GM12878 (cell line): ENCODE measurements around the gene DSG2. TPM values are rescaled to one million over a fixed set of nuclear protein-coding genes. Genes with fewer than 3 reads are reported as not detected.
A peak's percentile ranks its signal among the peaks of the same experiment; 100 is the strongest.

Source experiments
- ATAC-seq: fragments of 200-7000 bp; cut with Tn5 transposase; 3 replicates; pipeline ENCODE4 v1.9.1; 2020; ENCODE audit warnings: mild to moderate bottlenecking, moderate library complexity
- BruUV-seq: library from RNA; stranded (reverse); fragments of 400-500 nt; replicated peaks from 2 replicates; lab custom pipeline; 2021; lab: Mats Ljungman, UMichigan
- CTCF ChIA-PET: fragments of 300-600 bp; sonication (Branson Sonifier 250); formaldehyde crosslinking; extraction: SDS; loops from one replicate; lab custom pipeline; 2021; ENCODE audit warnings: inconsistent platforms; lab: Yijun Ruan, JAX
- POLR2A ChIA-PET: fragments of 350-600 bp; formaldehyde crosslinking; extraction: SDS; loops from one replicate; lab custom pipeline; 2021; ENCODE audit warnings: inconsistent platforms; lab: Charles Lee
- RAD21 ChIA-PET: fragments of 300-600 bp; sonication (Branson Sonifier 250); formaldehyde crosslinking; loops from one replicate; lab custom pipeline; 2023; ENCODE audit warnings: antibody characterized with exemption; ENCODE audit not compliant: unreplicated experiment; lab: Charles Lee
- SMC1A ChIA-PET: fragments of 300-600 bp; sonication (Branson Sonifier 250); formaldehyde crosslinking; loops from one replicate; lab custom pipeline; 2023; ENCODE audit not compliant: unreplicated experiment, uncharacterized antibody; lab: Charles Lee
- DNase-seq: peaks from one replicate; pipeline ENCODE4 v3.0.0-alpha.2; 2011; ENCODE audit warnings: low read depth, low spot score
- FAIRE-seq: peaks from 3 replicates; lab custom pipeline; 2011; peaks lifted over from hg19 to GRCh38; lab: Jason Lieb, UNC
- H2AFZ ChIP-seq: 2 replicates; pipeline ENCODE4 v1.6.0; 2011; ENCODE audit warnings: low read depth, low read length, control low read depth; ENCODE audit not compliant: control insufficient read depth
- H3K27ac ChIP-seq: 2 replicates; pipeline ENCODE4 v1.5.1; 2011; ENCODE audit warnings: control low read depth; ENCODE audit not compliant: control insufficient read depth, insufficient read depth
- H3K27me3 ChIP-seq, 2 experiments: replicated peaks in 1 of 2; 2 replicates each; pipeline versions ENCODE4 v1.6.0 to v1.6.1; 2011; ENCODE audit warnings: low read length in 1 of 2; ENCODE audit not compliant: control insufficient read depth in 2 of 2, insufficient read depth in 2 of 2
- H3K36me3 ChIP-seq, 2 experiments: 2 replicates each; pipeline ENCODE4 v1.5.1; 2011; ENCODE audit warnings: low read length in 1 of 2; ENCODE audit not compliant: control insufficient read depth in 2 of 2, insufficient read depth in 2 of 2
- H3K4me1 ChIP-seq: 2 replicates; pipeline ENCODE4 v1.6.1; 2011; ENCODE audit warnings: mild to moderate bottlenecking, low read length, moderate library complexity, mixed read lengths; ENCODE audit not compliant: control insufficient read depth, insufficient read depth
- H3K4me2 ChIP-seq: 2 replicates; pipeline ENCODE4 v1.6.0; 2011; ENCODE audit warnings: control low read depth; ENCODE audit not compliant: control insufficient read depth, insufficient read depth
- H3K4me3 ChIP-seq: fragments of 200-600 bp; sonication (generic); 2 replicates; pipeline ENCODE4 v1.5.1; 2016
- H3K79me2 ChIP-seq: 2 replicates; pipeline ENCODE4 v1.6.0; 2011; ENCODE audit warnings: low read length; ENCODE audit not compliant: control insufficient read depth, insufficient read depth
- H3K9ac ChIP-seq: 2 replicates; pipeline ENCODE4 v1.8.0; 2011; ENCODE audit warnings: low read length, control low read depth, mixed read lengths; ENCODE audit not compliant: control insufficient read depth, insufficient read depth
- H3K9me3 ChIP-seq: replicated peaks from 3 replicates; pipeline ENCODE4 v1.5.1; 2011; ENCODE audit warnings: mild to moderate bottlenecking, low read length; ENCODE audit not compliant: control insufficient read depth, insufficient read depth
- H4K20me1 ChIP-seq: 2 replicates; pipeline ENCODE4 v1.6.0; 2011; ENCODE audit not compliant: control insufficient read depth, insufficient read depth
- BACH1 ChIP-seq: fragments of 450-650 bp; IDR thresholded peaks from 2 replicates; pipeline ENCODE4 v1.6.1; 2017; ENCODE audit warnings: mild to moderate bottlenecking, borderline replicate concordance
- BHLHE40 ChIP-seq, 2 experiments: fragments of 450-650 bp in 1 of 2; IDR thresholded peaks; 2 replicates each; pipeline ENCODE4 v1.6.1; 2011 to 2017; ENCODE audit warnings: low read depth in 2 of 2, borderline replicate concordance in 1 of 2, improper control_type of control experiment in 1 of 2, low read length in 1 of 2, mild to moderate bottlenecking in 1 of 2
- BMI1 ChIP-seq: fragments of 450-650 bp; IDR thresholded peaks from 2 replicates; pipeline ENCODE4 v1.6.1; 2016; ENCODE audit warnings: mild to moderate bottlenecking, moderate library complexity, borderline replicate concordance
- EP300 ChIP-seq, 2 experiments: fragments of 150-350 bp in 1 of 2; IDR thresholded peaks; 2 replicates each; pipeline ENCODE4 v1.6.1; 2011 to 2012; ENCODE audit warnings: low read depth in 2 of 2, low read length in 2 of 2, borderline replicate concordance in 1 of 2, improper control_type of control experiment in 1 of 2, inconsistent platforms in 1 of 2; ENCODE audit not compliant: control insufficient read depth in 1 of 2
- LARP7 ChIP-seq: fragments of 450-650 bp; IDR thresholded peaks from 2 replicates; pipeline ENCODE4 v1.6.1; 2017; ENCODE audit warnings: mild to moderate bottlenecking
- MTA2 ChIP-seq: fragments of 450-650 bp; IDR thresholded peaks from 2 replicates; pipeline ENCODE4 v1.6.1; 2016; ENCODE audit warnings: low read depth, mild to moderate bottlenecking, moderate library complexity
- NFIC ChIP-seq: IDR thresholded peaks from 2 replicates; pipeline ENCODE4 v1.6.1; 2012; ENCODE audit warnings: low read depth, mild to moderate bottlenecking, inconsistent platforms, low read length, moderate library complexity
- POU2F2 ChIP-seq: IDR thresholded peaks from 3 replicates; pipeline ENCODE4 v1.6.1; 2011; ENCODE audit warnings: low read depth, mild to moderate bottlenecking, low read length, borderline replicate concordance
- RAD51 ChIP-seq: fragments of 450-650 bp; IDR thresholded peaks from 2 replicates; pipeline ENCODE4 v1.6.1; 2016; ENCODE audit warnings: moderate library complexity, mild to moderate bottlenecking, inconsistent platforms
- in situ Hi-C: fragments of 300-500 bp; cut with MboI; formaldehyde crosslinking; loops from 9 replicates; pipeline ENCODE4 v1.14.3; 2018; ENCODE audit warnings: mixed read lengths
- intact Hi-C: fragments of 100-400 bp; cut with micrococcal nuclease; formaldehyde crosslinking; loops from one replicate; pipeline ENCODE4 v1.14.2; 2022; ENCODE audit not compliant: unreplicated experiment
- polyA plus RNA-seq, 11 experiments: library from polyadenylated mRNA; depleted of rRNA in 4 of 11; unstranded in 6 of 11; stranded (reverse) in 5 of 11; fragments of >200 nt; fragmentation: Nextera tagmentation in 4 of 11; fragmentation: Illumina TruSeq in 1 of 11; extraction: Ambion mirVana in 4 of 11; extraction: Trizol in 1 of 11; gene quantifications; 1 replicate in 1 of 11; 2 replicates in 10 of 11; pipeline versions ENCODE4 v1.2.1 to v1.2.3, GENCODE V29; 2011 to 2016; ENCODE audit warnings: inconsistent platforms in 2 of 11, missing spikeins in 2 of 11, low read depth in 1 of 11
- total RNA-seq, 4 experiments: library from RNA; depleted of rRNA in 3 of 4; stranded (reverse); fragments of >200 nt in 3 of 4; fragmentation: Illumina TruSeq in 1 of 4; extraction: Trizol in 1 of 4; gene quantifications; 2 replicates each; pipeline versions ENCODE4 v1.2.1 to v1.2.3, GENCODE V29; 2013 to 2021
- TF ChIP-seq, protein P1 (sequence below): fragments of 450-650 bp; IDR thresholded peaks from 2 replicates; pipeline ENCODE4 v1.6.1; 2016; ENCODE audit warnings: mild to moderate bottlenecking
- TF ChIP-seq, protein P2 (sequence below): fragments of 450-650 bp; IDR thresholded peaks from 2 replicates; pipeline ENCODE4 v1.6.1; 2017; ENCODE audit warnings: mild to moderate bottlenecking, moderate library complexity

The DSG2 gene
- total and polyA plus RNA-seq, 10 of the 15 experiments (the other 5 are each of a cell fraction or from before 2014, with no cell fraction given), result 11.7 to 46.2 (median 28.0) TPM

DNA sequence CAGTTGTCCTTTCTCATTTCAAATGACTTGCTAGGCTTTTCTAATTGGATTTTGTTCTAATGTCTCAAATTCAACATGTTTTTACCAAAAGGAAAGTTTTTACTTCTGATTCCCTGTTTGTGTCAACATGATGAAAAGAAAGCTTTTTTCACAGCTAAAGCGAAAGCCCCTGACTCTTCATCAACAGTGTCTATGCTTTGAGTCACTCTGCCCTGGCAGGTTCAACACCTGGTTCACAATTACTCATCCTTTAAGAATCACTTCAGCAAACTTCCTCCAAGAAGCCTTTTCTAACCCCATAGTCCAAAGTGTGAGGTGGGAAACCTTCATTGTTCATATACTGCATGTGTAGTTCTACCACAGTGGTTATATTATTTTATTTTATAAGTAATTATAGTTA is 7.6 kb upstream of the DSG2 start (continued):
- TF ChIP-seq BHLHE40 (IDR thresholded peaks at IDR 0.05; ENCODE audit: borderline replicate concordance in 1 of 2, low read depth in 2 of 2, low read length in 1 of 2) (peak in 1 of 2 experiments; percentile 27; a peak in 1 of 4 replicates), LARP7 (no peak), BACH1 (peak; percentile 42; the same call in 1 of the 2 replicates), BMI1 (peak; percentile 47; the same call in 1 of the 2 replicates), POU2F2 (no peak)
- TF ChIP-seq, protein P1, sequence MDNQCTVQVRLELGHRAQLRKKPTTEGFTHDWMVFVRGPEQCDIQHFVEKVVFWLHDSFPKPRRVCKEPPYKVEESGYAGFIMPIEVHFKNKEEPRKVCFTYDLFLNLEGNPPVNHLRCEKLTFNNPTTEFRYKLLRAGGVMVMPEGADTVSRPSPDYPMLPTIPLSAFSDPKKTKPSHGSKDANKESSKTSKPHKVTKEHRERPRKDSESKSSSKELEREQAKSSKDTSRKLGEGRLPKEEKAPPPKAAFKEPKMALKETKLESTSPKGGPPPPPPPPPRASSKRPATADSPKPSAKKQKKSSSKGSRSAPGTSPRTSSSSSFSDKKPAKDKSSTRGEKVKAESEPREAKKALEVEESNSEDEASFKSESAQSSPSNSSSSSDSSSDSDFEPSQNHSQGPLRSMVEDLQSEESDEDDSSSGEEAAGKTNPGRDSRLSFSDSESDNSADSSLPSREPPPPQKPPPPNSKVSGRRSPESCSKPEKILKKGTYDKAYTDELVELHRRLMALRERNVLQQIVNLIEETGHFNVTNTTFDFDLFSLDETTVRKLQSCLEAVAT, result peak; percentile 21; the same call in 1 of the 2 replicates
- TF ChIP-seq, all 136 proteins: peak for 24

DNA sequence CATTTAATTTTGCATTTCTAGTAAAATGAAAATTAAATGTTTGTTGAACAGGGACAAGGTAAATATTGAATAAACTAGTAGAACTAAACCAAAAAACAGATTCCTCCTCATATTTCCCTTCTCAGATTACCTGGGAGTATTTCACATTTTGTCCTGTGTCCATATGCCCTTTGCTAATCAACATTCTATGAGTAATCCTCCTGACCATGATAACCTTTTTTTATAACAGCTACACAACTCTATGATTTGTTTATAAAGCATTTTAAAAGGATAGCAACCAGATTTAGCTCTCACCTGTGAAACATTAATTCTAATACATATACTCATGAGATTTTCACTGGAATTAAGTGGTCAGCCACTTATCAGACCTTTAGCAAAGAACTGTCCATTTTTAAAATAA is 7.1 kb upstream of the DSG2 start:
- RAD21 ChIA-PET, result interaction anchor here (1.1 to 3.7 kb wide), 5 partner anchors 9 to 168 kb away, joined by 3 to 33 read pairs (median 3); no protein-coding TSS in a partner anchor
- BruUV-seq, result no TSS peak
- H3K36me3 ChIP-seq, result no peaks in the 10 kb centered on the region
- H3K9me3 ChIP-seq, result no peaks in the 10 kb centered on the region; the same call in 2 of the 3 replicates
- TF ChIP-seq MTA2, result no peak
- no peak for TF ChIP-seq RAD51
- TF ChIP-seq EP300 (IDR thresholded peaks at IDR 0.05; ENCODE audit: borderline replicate concordance in 1 of 2, control insufficient read depth in 1 of 2, low read depth in 2 of 2, low read length in 2 of 2), result no peak
- TF ChIP-seq, protein P2, sequence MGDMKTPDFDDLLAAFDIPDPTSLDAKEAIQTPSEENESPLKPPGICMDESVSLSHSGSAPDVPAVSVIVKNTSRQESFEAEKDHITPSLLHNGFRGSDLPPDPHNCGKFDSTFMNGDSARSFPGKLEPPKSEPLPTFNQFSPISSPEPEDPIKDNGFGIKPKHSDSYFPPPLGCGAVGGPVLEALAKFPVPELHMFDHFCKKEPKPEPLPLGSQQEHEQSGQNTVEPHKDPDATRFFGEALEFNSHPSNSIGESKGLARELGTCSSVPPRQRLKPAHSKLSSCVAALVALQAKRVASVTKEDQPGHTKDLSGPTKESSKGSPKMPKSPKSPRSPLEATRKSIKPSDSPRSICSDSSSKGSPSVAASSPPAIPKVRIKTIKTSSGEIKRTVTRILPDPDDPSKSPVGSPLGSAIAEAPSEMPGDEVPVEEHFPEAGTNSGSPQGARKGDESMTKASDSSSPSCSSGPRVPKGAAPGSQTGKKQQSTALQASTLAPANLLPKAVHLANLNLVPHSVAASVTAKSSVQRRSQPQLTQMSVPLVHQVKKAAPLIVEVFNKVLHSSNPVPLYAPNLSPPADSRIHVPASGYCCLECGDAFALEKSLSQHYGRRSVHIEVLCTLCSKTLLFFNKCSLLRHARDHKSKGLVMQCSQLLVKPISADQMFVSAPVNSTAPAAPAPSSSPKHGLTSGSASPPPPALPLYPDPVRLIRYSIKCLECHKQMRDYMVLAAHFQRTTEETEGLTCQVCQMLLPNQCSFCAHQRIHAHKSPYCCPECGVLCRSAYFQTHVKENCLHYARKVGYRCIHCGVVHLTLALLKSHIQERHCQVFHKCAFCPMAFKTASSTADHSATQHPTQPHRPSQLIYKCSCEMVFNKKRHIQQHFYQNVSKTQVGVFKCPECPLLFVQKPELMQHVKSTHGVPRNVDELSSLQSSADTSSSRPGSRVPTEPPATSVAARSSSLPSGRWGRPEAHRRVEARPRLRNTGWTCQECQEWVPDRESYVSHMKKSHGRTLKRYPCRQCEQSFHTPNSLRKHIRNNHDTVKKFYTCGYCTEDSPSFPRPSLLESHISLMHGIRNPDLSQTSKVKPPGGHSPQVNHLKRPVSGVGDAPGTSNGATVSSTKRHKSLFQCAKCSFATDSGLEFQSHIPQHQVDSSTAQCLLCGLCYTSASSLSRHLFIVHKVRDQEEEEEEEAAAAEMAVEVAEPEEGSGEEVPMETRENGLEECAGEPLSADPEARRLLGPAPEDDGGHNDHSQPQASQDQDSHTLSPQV, result no peak
- no peak for TF ChIP-seq NFIC
- peak overlapping the region; percentile 10; the same call in 1 of the 2 replicates for H3K27ac ChIP-seq
- ATAC-seq, result no peak
- H3K9ac ChIP-seq, result no peak overlapping the region
- no peaks in the 10 kb centered on the region for H3K27me3 ChIP-seq
- H3K79me2 ChIP-seq, result no peaks in the 10 kb centered on the region
- POLR2A ChIA-PET, result interaction anchor here (4.6 kb wide), 1 partner anchor 9 kb away, joined by 35 read pairs; no protein-coding TSS in a partner anchor
- peaks cover 7% of the 10 kb centered on the region for H3K4me1 ChIP-seq
- H4K20me1 ChIP-seq, result no peaks in the 10 kb centered on the region
- H2AFZ ChIP-seq, result no peak overlapping the region
- no peak overlapping the region for H3K4me3 ChIP-seq
- no peak for DNase-seq
- in situ Hi-C loops (no loop called here), intact Hi-C loops (loop anchor here (10.0 kb wide), 1 partner anchor 256 kb away; no protein-coding TSS in a partner anchor)
- CTCF ChIA-PET, result interaction anchor here (1.1 to 3.2 kb wide), 7 partner anchors 11 to 66 kb away, joined by 3 to 26 read pairs (median 4); no protein-coding TSS in a partner anchor
- FAIRE-seq, result no peak
- H3K4me2 ChIP-seq, result no peak overlapping the region
- SMC1A ChIA-PET, result interaction anchor here (0.7 to 5.1 kb wide), 9 partner anchors 10 to 453 kb away, joined by 3 to 53 read pairs (median 4); no protein-coding TSS in a partner anchor
